Endothelial cell of umbilical vein (primary cell): ENCODE measurements around the gene TEAD3. TPM values are rescaled to one million over a fixed set of nuclear protein-coding genes. Genes with fewer than 3 reads are reported as not detected.

ENCODE experiments used
- BruUV-seq: library from RNA; stranded (reverse); fragments of 400-500 nt; replicated peaks from 2 replicates; lab custom pipeline; 2021; lab: Mats Ljungman, UMichigan
- CTCF ChIA-PET: fragments of 300-600, 350-600 bp; sonication (Branson Sonifier 250); formaldehyde crosslinking; loops from one replicate; lab custom pipeline; 2021; ENCODE audit warnings: antibody characterized with exemption, inconsistent platforms; lab: Charles Lee
- POLR2A ChIA-PET: fragments of 300-600, 350-600 bp; sonication (Branson Sonifier 250); formaldehyde crosslinking; loops from one replicate; lab custom pipeline; 2021; ENCODE audit warnings: antibody characterized with exemption, inconsistent platforms; lab: Charles Lee
- DNase-seq: peaks from one replicate; pipeline ENCODE4 v3.0.0-alpha.2; 2011; ENCODE audit warnings: low read depth, low spot score
- FAIRE-seq: peaks from 2 replicates; lab custom pipeline; 2011; peaks lifted over from hg19 to GRCh38; lab: Jason Lieb, UNC
- H2AFZ ChIP-seq: 2 replicates; pipeline ENCODE4 v1.6.0; 2012; ENCODE audit warnings: low read depth, low read length, control low read depth, inconsistent platforms
- H3K27ac ChIP-seq: 2 replicates; pipeline ENCODE4 v1.5.1; 2011; ENCODE audit warnings: low read depth, mild to moderate bottlenecking, control low read depth, low read length, moderate library complexity; ENCODE audit not compliant: insufficient read depth
- H3K27me3 ChIP-seq, 2 experiments: 2 replicates each; pipeline versions ENCODE4 v1.6.0 to v1.6.1; 2011; ENCODE audit warnings: low read length in 2 of 2, mixed read lengths in 1 of 2; ENCODE audit not compliant: control insufficient read depth in 2 of 2, insufficient read depth in 2 of 2
- H3K36me3 ChIP-seq, 2 experiments: 2 replicates in 1 of 2; 3 replicates in 1 of 2; pipeline ENCODE4 v1.5.1; 2011; ENCODE audit warnings: low read length in 2 of 2, mild to moderate bottlenecking in 1 of 2, moderate library complexity in 1 of 2; ENCODE audit not compliant: control insufficient read depth in 2 of 2, insufficient read depth in 2 of 2; ENCODE audit errors: extremely low read depth in 1 of 2
- H3K4me1 ChIP-seq: 3 replicates; pipeline ENCODE4 v1.5.1; 2011; ENCODE audit warnings: mild to moderate bottlenecking, low read length; ENCODE audit not compliant: control insufficient read depth, insufficient read depth; ENCODE audit errors: extremely low read depth
- H3K4me2 ChIP-seq: 2 replicates; pipeline ENCODE4 v1.6.1; 2011; ENCODE audit warnings: low read length, control low read depth, mixed read lengths; ENCODE audit not compliant: insufficient read depth
- H3K4me3 ChIP-seq, 3 experiments: fragments of 200-600 bp in 1 of 3; sonication (generic), shearing (Covaris generic) in 1 of 3; replicated peaks in 1 of 3; 2 replicates each; pipeline ENCODE4 v1.5.1; 2011 to 2016; ENCODE audit warnings: control low read depth in 3 of 3, low read length in 3 of 3, mild to moderate bottlenecking in 2 of 3, inconsistent platforms in 1 of 3, low read depth in 1 of 3, moderate library complexity in 1 of 3; ENCODE audit not compliant: insufficient read depth in 1 of 3
- H3K79me2 ChIP-seq: 2 replicates; pipeline ENCODE4 v1.6.0; 2012; ENCODE audit warnings: low read length, inconsistent platforms; ENCODE audit not compliant: control insufficient read depth, insufficient read depth
- H3K9ac ChIP-seq: replicated peaks from 2 replicates; pipeline ENCODE3; 2011; ENCODE audit warnings: low read length, control low read depth; ENCODE audit not compliant: insufficient read depth; ENCODE audit errors: extremely low read depth
- H3K9me1 ChIP-seq: replicated peaks from 3 replicates; pipeline ENCODE4 v1.6.0; 2011; ENCODE audit warnings: mild to moderate bottlenecking, low read length; ENCODE audit not compliant: control insufficient read depth, insufficient read depth; ENCODE audit errors: extremely low read depth
- H3K9me3 ChIP-seq: replicated peaks from 2 replicates; pipeline ENCODE4 v1.5.1; 2012; ENCODE audit warnings: low read length, inconsistent platforms; ENCODE audit not compliant: control insufficient read depth, insufficient read depth
- H4K20me1 ChIP-seq: replicated peaks from 2 replicates; pipeline ENCODE3; 2011; ENCODE audit warnings: mild to moderate bottlenecking, low read length; ENCODE audit not compliant: control insufficient read depth, insufficient read depth; ENCODE audit errors: extremely low read depth
- EZH2 ChIP-seq: IDR thresholded peaks from 2 replicates; pipeline ENCODE4 v1.6.1; 2012; ENCODE audit warnings: borderline replicate concordance, low read depth, mild to moderate bottlenecking, moderate library complexity, low read length, inconsistent platforms; ENCODE audit not compliant: severe bottlenecking
- FOS ChIP-seq: IDR thresholded peaks from 2 replicates; pipeline ENCODE4 v1.6.1; 2011; ENCODE audit warnings: mild to moderate bottlenecking, low read length, moderate library complexity, borderline replicate concordance; ENCODE audit not compliant: insufficient read depth
- GATA2 ChIP-seq: IDR thresholded peaks from 2 replicates; pipeline ENCODE4 v1.7.0; 2011; ENCODE audit warnings: low read depth, mild to moderate bottlenecking, moderate library complexity, mixed read lengths, low read length; ENCODE audit not compliant: insufficient read length, insufficient read depth
- JUN ChIP-seq: IDR thresholded peaks from 2 replicates; pipeline ENCODE4 v1.6.1; 2011; ENCODE audit warnings: borderline replicate concordance, low read depth; ENCODE audit not compliant: insufficient read length, insufficient read depth
- MYC ChIP-seq: IDR thresholded peaks from one replicate; pipeline ENCODE4 v1.6.1; 2011; ENCODE audit warnings: mild to moderate bottlenecking, low read depth, low read length
- POLR2A ChIP-seq: IDR thresholded peaks from 2 replicates; pipeline ENCODE4 v1.6.1; 2012; ENCODE audit warnings: low read depth, mild to moderate bottlenecking, control low read depth, low read length
- POLR2AphosphoS5 ChIP-seq: IDR thresholded peaks from 2 replicates; pipeline ENCODE4 v1.6.1; 2012; ENCODE audit warnings: low read depth, mild to moderate bottlenecking, control low read depth, low read length, moderate library complexity; ENCODE audit not compliant: insufficient read depth
- dilution Hi-C: fragments of 300-500 bp; cut with MboI; formaldehyde crosslinking; loops from one replicate; pipeline ENCODE4 v1.15.0; 2019; ENCODE audit warnings: low sequenced_read_pairs; ENCODE audit not compliant: extremely low pct_ligation_motif_present
- intact Hi-C: fragments of 100-400 bp; cut with micrococcal nuclease; formaldehyde crosslinking; loops from one replicate; pipeline ENCODE4 v1.10.0; 2022
- polyA plus RNA-seq, 4 experiments: library from polyadenylated mRNA; depleted of rRNA in 3 of 4; stranded (reverse) in 3 of 4; unstranded in 1 of 4; fragments of >200 nt; gene quantifications; 2 replicates each; pipeline versions ENCODE4 v1.2.1 to v1.2.3, GENCODE V29; 2011 to 2012; ENCODE audit warnings: missing spikeins in 1 of 4
- total RNA-seq: library from RNA; stranded (reverse); gene quantifications from 2 replicates; pipeline ENCODE4 v1.2.3, GENCODE V29; 2021
- TF ChIP-seq, protein P1 (sequence below), 2 donors: IDR thresholded peaks; 1 replicate in 1 of 2; 2 replicates in 1 of 2; pipeline ENCODE4 v1.5.1; 2011; ENCODE audit warnings: low read length in 2 of 2, mild to moderate bottlenecking in 2 of 2, moderate library complexity in 2 of 2, control low read depth in 1 of 2, inconsistent platforms in 1 of 2, low read depth in 1 of 2; ENCODE audit not compliant: insufficient read depth in 1 of 2; ENCODE audit errors: extremely low read depth in 1 of 2
- TF ChIP-seq, protein P2 (sequence below): IDR thresholded peaks from 2 replicates; pipeline ENCODE4 v1.6.1; 2011; ENCODE audit not compliant: insufficient read depth, insufficient read length

TEAD3 gene
- total and polyA plus RNA-seq, 2 donors (not counting 3 experiments of a cell fraction or from before 2014, with no cell fraction given): 1.1 to 1.6 TPM

DNA sequence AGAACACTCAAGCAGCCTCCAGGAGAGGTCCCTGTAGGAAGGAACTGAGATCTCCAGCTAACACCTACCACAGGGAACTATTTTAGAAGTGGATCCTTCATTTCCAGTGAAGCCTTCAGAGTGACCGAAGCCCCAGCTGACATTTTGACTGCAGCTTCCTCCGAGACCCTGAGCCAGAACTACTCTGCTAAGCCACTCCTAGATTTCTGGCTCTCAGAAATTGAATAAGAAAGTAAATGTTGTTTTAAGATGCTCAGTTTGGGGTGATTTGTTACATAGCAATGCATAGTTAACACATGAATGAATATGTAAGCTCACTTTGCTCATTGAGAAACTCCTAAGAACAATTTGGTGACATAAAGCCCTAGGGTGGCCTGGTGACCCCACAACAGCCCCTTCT lies 10.3 kb upstream of the TEAD3 start:
- intact Hi-C loops (no loop called here), dilution Hi-C loops (no loop called here)
- DNase-seq (no peak), FAIRE-seq (no peak)
- Histone ChIP-seq H3K27ac (no peak overlapping the region), H3K79me2 (no peaks in the 10 kb centered on the region), H3K27me3 (peaks cover 24 to 48% of the 10 kb centered on the region in 2 experiments), H3K4me1 (no peaks in the 10 kb centered on the region), H3K9me1 (no peaks in the 10 kb centered on the region), H3K9me3 (no peaks in the 10 kb centered on the region), H3K36me3 (no peaks in the 10 kb centered on the region), H3K4me2 (no peak overlapping the region), H3K4me3 (no peak overlapping the region), H2AFZ (no peak overlapping the region), H4K20me1 (no peaks in the 10 kb centered on the region), H3K9ac (no peak overlapping the region)
- TF ChIP-seq, protein P1, sequence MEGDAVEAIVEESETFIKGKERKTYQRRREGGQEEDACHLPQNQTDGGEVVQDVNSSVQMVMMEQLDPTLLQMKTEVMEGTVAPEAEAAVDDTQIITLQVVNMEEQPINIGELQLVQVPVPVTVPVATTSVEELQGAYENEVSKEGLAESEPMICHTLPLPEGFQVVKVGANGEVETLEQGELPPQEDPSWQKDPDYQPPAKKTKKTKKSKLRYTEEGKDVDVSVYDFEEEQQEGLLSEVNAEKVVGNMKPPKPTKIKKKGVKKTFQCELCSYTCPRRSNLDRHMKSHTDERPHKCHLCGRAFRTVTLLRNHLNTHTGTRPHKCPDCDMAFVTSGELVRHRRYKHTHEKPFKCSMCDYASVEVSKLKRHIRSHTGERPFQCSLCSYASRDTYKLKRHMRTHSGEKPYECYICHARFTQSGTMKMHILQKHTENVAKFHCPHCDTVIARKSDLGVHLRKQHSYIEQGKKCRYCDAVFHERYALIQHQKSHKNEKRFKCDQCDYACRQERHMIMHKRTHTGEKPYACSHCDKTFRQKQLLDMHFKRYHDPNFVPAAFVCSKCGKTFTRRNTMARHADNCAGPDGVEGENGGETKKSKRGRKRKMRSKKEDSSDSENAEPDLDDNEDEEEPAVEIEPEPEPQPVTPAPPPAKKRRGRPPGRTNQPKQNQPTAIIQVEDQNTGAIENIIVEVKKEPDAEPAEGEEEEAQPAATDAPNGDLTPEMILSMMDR (IDR thresholded peaks at IDR 0.05; ENCODE audit: extremely low read depth in 1 of 2, insufficient read depth in 1 of 2, low read depth in 1 of 2, low read length in 2 of 2): no peak
- no peak for TF ChIP-seq POLR2AphosphoS5
- no peak for TF ChIP-seq POLR2A
- TF ChIP-seq MYC: no peak
- TF ChIP-seq, protein P2, sequence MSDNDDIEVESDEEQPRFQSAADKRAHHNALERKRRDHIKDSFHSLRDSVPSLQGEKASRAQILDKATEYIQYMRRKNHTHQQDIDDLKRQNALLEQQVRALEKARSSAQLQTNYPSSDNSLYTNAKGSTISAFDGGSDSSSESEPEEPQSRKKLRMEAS: no peak
- no peak for TF ChIP-seq GATA2
- TF ChIP-seq FOS: no peak
- no peak for TF ChIP-seq JUN
- TF ChIP-seq EZH2: no peak
- no TSS peak for BruUV-seq
- ChIA-PET POLR2A (interaction anchor here (0.6 kb wide), 1 partner anchor 535 kb away, joined by 5 read pairs; no protein-coding TSS in a partner anchor), CTCF (interaction anchor here (0.6 to 1.4 kb wide), 3 partner anchors 10 to 230 kb away, joined by 3 to 4 read pairs (median 3); no protein-coding TSS in a partner anchor)
